Fibroblast of skin of back (primary cell): Measurements from ENCODE around the gene C1orf116.

Experiments
- DNase-seq: peaks from one replicate; pipeline ENCODE4 v3.0.0-alpha.2; 2013

The C1orf116 gene

GRCh38 chr1:207034208-207034607 lies 1.7 kb upstream of the C1orf116 start:
- DNase-seq: no peak

- DNase-seq: no peak
Measured at GRCh38 chr1:207033302-207033701, 746 bp upstream of the C1orf116 start.

- DNase-seq: no peak
Measured at GRCh38 chr1:207031632-207032264, 808 bp downstream of the C1orf116 start.

- DNase-seq: no peak
Measured at GRCh38 chr1:207031016-207031415, 1.5 kb downstream of the C1orf116 start.

- no peak for DNase-seq
Measured at GRCh38 chr1:207030522-207031009, 2.0 kb downstream of the C1orf116 start.

- DNase-seq: no peak
Measured at GRCh38 chr1:207029701-207030521, 2.6 kb downstream of the C1orf116 start.

GRCh38 chr1:207028884-207029650 lies 3.5 kb downstream of the C1orf116 start:
- DNase-seq: no peak

GRCh38 chr1:207027921-207028320 lies 4.6 kb downstream of the C1orf116 start:
- no peak for DNase-seq

GRCh38 chr1:207027206-207027777 lies 5.3 kb downstream of the C1orf116 start:
- peak; percentile 46 for DNase-seq

- DNase-seq: peak; percentile 73
Measured at GRCh38 chr1:207026104-207026534, 6.4 kb downstream of the C1orf116 start.

- peak; percentile 83 for DNase-seq
Measured at GRCh38 chr1:207025146-207025880, 7.2 kb downstream of the C1orf116 start.

- DNase-seq: no peak
Measured at GRCh38 chr1:207024202-207025145, 8.1 kb downstream of the C1orf116 start.

GRCh38 chr1:207022996-207023679 lies 9.4 kb downstream of the C1orf116 start:
- DNase-seq: no peak

- no peak for DNase-seq
Measured at GRCh38 chr1:207021876-207022596, 10.5 kb downstream of the C1orf116 start.

- peak; percentile 72 for DNase-seq
Measured at GRCh38 chr1:207021139-207021861, 11.3 kb downstream of the C1orf116 start.

GRCh38 chr1:207020709-207021107 lies 11.8 kb downstream of the C1orf116 start:
- DNase-seq: no peak

GRCh38 chr1:207020065-207020708 lies 12.4 kb downstream of the C1orf116 start:
- no peak for DNase-seq

- DNase-seq: no peak
Measured at GRCh38 chr1:207019661-207020060, 12.9 kb downstream of the C1orf116 start.
